Uterus (tissue), 4 donors: ENCODE measurements around the gene AHCYL1. TPM values are rescaled to one million over a fixed set of nuclear protein-coding genes. Genes with fewer than 3 reads are reported as not detected.

Experiments used
- DNase-seq, 2 donors: peaks; one replicate each; pipeline ENCODE4 v3.0.0-alpha.2; 2019 to 2020
- H3K27ac ChIP-seq, 2 donors: fragments of 200-600 bp; sonication (generic); 1 replicate in 1 of 2; 2 replicates in 1 of 2; pipeline ENCODE4 v1.5.1; 2016 to 2018
- H3K27me3 ChIP-seq, 2 donors: fragments of 200-600 bp; sonication (generic); one replicate each; pipeline ENCODE4 v1.5.1; 2018 to 2019; ENCODE audit warnings: control low read depth in 1 of 2
- H3K36me3 ChIP-seq, 2 donors: fragments of 200-600 bp; sonication (generic); one replicate each; pipeline ENCODE4 v1.5.1; 2019; ENCODE audit warnings: control low read depth in 1 of 2
- H3K4me1 ChIP-seq, 2 donors: fragments of 200-600 bp; sonication (generic); one replicate each; pipeline ENCODE4 v1.5.1; 2018 to 2019; ENCODE audit warnings: control low read depth in 1 of 2
- H3K4me3 ChIP-seq, 2 donors: fragments of 200-600 bp; sonication (generic); 1 replicate in 1 of 2; 2 replicates in 1 of 2; pipeline ENCODE4 v1.5.1; 2018 to 2019; ENCODE audit warnings: mild to moderate bottlenecking in 1 of 2
- H3K9me3 ChIP-seq, 2 donors: fragments of 200-600 bp; sonication (generic); one replicate each; pipeline ENCODE4 v1.5.1; 2019; ENCODE audit warnings: control low read depth in 1 of 2
- CTCF ChIP-seq, 4 experiments: fragments of 200-600 bp in 2 of 4; fragments of 450-650 bp in 2 of 4; sonication (generic) in 2 of 4; IDR thresholded peaks; one replicate each; pipeline ENCODE4 v1.5.1; 2016 to 2019; ENCODE audit warnings: antibody characterized with exemption in 4 of 4, mild to moderate bottlenecking in 2 of 4, moderate library complexity in 1 of 4
- POLR2A ChIP-seq, 2 donors: fragments of 450-650 bp; IDR thresholded peaks; one replicate each; pipeline ENCODE4 v1.6.1; 2016; ENCODE audit warnings: antibody characterized with exemption in 2 of 2, mild to moderate bottlenecking in 1 of 2, moderate library complexity in 1 of 2
- intact Hi-C: fragments of 100-400 bp; cut with DNase I; formaldehyde crosslinking; loops from one replicate; pipeline ENCODE4 v1.15.1; 2023; ENCODE audit warnings: low total_unique reads
- total RNA-seq, 4 donors: library from RNA; depleted of rRNA in 3 of 4; stranded (reverse); fragments of >200 nt in 3 of 4; gene quantifications; one replicate each; pipeline versions ENCODE4 v1.1.0 to v1.2.4, GENCODE V29; 2014 to 2023
- donor health status: DM: yes; HTN: yes; CAD: no.

Gene AHCYL1
- total RNA-seq, 4 donors from 2014 or later: 51.2 to 183 (median 70.2) TPM

- intact Hi-C loops: loop anchor here (10.0 kb wide), 1 partner anchor 329 kb away; the partner anchor contains the start of gene GSTM4
- no peak for DNase-seq
- no peak overlapping the region for H3K4me3 ChIP-seq
- no peaks in the 10 kb centered on the region for H3K27me3 ChIP-seq
- H3K4me1 ChIP-seq: no peaks in the 10 kb centered on the region
- no peaks in the 10 kb centered on the region for H3K9me3 ChIP-seq
- no peaks in the 10 kb centered on the region for H3K36me3 ChIP-seq
- peak overlapping the region; percentile 97 for H3K27ac ChIP-seq
- no peak for TF ChIP-seq POLR2A (IDR thresholded peaks at IDR 0.05)
- no peak for TF ChIP-seq CTCF (IDR thresholded peaks at IDR 0.05)
Observed at GRCh38 chr1:109984190-109984455, 442 bp upstream of the AHCYL1 start.

GRCh38 chr1:109985247-109986053, 885 bp downstream of the AHCYL1 start:
- H3K4me3 ChIP-seq: peak overlapping the region; percentile 65 to 88
- no peak for TF ChIP-seq POLR2A (IDR thresholded peaks at IDR 0.05)
- TF ChIP-seq CTCF (IDR thresholded peaks at IDR 0.05): no peak
- no peaks in the 10 kb centered on the region for H3K27me3 ChIP-seq
- no peaks in the 10 kb centered on the region for H3K9me3 ChIP-seq
- no peaks in the 10 kb centered on the region for H3K36me3 ChIP-seq
- intact Hi-C loops: loop anchor here (10.0 kb wide), 1 partner anchor 331 kb away; the partner anchor contains the start of gene GSTM4
- DNase-seq: peak in 1 of 2 donors; percentile 39
- no peaks in the 10 kb centered on the region for H3K4me1 ChIP-seq
- H3K27ac ChIP-seq: peak overlapping the region; percentile 97

GRCh38 chr1:109986054-109986444, 1.5 kb downstream of the AHCYL1 start:
- H3K36me3 ChIP-seq: no peaks in the 10 kb centered on the region
- H3K9me3 ChIP-seq: no peaks in the 10 kb centered on the region
- intact Hi-C loops: loop anchor here (10.0 kb wide), 1 partner anchor 331 kb away; the partner anchor contains the start of gene GSTM4
- no peaks in the 10 kb centered on the region for H3K4me1 ChIP-seq
- peak overlapping the region in 1 of 2 donors; percentile 97 for H3K27ac ChIP-seq
- TF ChIP-seq CTCF (IDR thresholded peaks at IDR 0.05) (no peak), POLR2A (IDR thresholded peaks at IDR 0.05) (no peak)
- no peak for DNase-seq
- peak overlapping the region; percentile 65 to 88 for H3K4me3 ChIP-seq
- no peaks in the 10 kb centered on the region for H3K27me3 ChIP-seq

GRCh38 chr1:109988349-109988914, 3.9 kb downstream of the AHCYL1 start:
- no peaks in the 10 kb centered on the region for H3K4me1 ChIP-seq
- H3K9me3 ChIP-seq: no peaks in the 10 kb centered on the region
- H3K27me3 ChIP-seq: no peaks in the 10 kb centered on the region
- intact Hi-C loops: loop anchor here (10.0 kb wide), 1 partner anchor 334 kb away; the partner anchor contains the start of gene GSTM4
- H3K4me3 ChIP-seq: no peak overlapping the region
- H3K36me3 ChIP-seq: no peaks in the 10 kb centered on the region
- TF ChIP-seq CTCF (IDR thresholded peaks at IDR 0.05): no peak
- no peak for TF ChIP-seq POLR2A (IDR thresholded peaks at IDR 0.05)
- no peak for DNase-seq
- H3K27ac ChIP-seq: no peak overlapping the region
